ENCODE measurements around the gene E4F1. TPM values are rescaled to one million over a fixed set of nuclear protein-coding genes. Genes with fewer than 3 reads are reported as not detected.

The E4F1 gene
- total RNA-seq, 1 experiment from 2014 or later = 49.0 TPM

- Histone ChIP-seq H2AFZ (ENCODE audit: low read length) (no peak overlapping the region), H3K4me1 (ENCODE audit: insufficient read depth, low read length) (peaks cover 12% of the 10 kb centered on the region), H3K9ac (ENCODE audit: low read length) (no peak overlapping the region), H3K27me3 (ENCODE audit: low read length) (no peaks in the 10 kb centered on the region), H3K4me2 (ENCODE audit: low read length) (peak overlapping the region; percentile 68), H3K27ac (ENCODE audit: low read length) (no peak overlapping the region), H3K9me3 (ENCODE audit: low read length) (no peaks in the 10 kb centered on the region), H3K9me2 (replicated peaks; ENCODE audit: low read length) (no peaks in the 10 kb centered on the region), H3K79me2 (ENCODE audit: low read length) (peaks cover 55% of the 10 kb centered on the region), H3F3A (ENCODE audit: low read length, unreplicated experiment) (no peaks in the 10 kb centered on the region), H3K4me3 (ENCODE audit: low read length) (no peak overlapping the region), H3K36me3 (ENCODE audit: low read depth, low read length) (no peaks in the 10 kb centered on the region; the same call in 1 of the 2 replicates), H4K20me1 (ENCODE audit: low read length) (peaks cover 9% of the 10 kb centered on the region; the same call in 1 of the 2 replicates)
- BruUV-seq (replicated peaks) = no TSS peak
- TF ChIP-seq EZH2 (IDR thresholded peaks at IDR 0.05; ENCODE audit: low read length, unreplicated experiment) = no peak
- DNase-seq = peak; percentile 53
- ChIA-PET POLR2A (ENCODE audit: unreplicated experiment) (interaction anchor here (0.5 to 1.1 kb wide), 2 partner anchors 71 to 262 kb away, joined by 3 to 25 read pairs; partner anchors contain the start of genes RPS2 and TRAF7), CTCF (interaction anchor here (0.6 to 1.0 kb wide), 3 partner anchors 12 to 32 kb away, joined by 3 read pairs; partner anchors contain the start of gene PGP)
- intact Hi-C loops (cut with micrococcal nuclease) = no loop called here
- peak; percentile 41 for ATAC-seq
Observed at GRCh38 chr16:2226245-2226793, 2.9 kb downstream of the E4F1 start.

DNA sequence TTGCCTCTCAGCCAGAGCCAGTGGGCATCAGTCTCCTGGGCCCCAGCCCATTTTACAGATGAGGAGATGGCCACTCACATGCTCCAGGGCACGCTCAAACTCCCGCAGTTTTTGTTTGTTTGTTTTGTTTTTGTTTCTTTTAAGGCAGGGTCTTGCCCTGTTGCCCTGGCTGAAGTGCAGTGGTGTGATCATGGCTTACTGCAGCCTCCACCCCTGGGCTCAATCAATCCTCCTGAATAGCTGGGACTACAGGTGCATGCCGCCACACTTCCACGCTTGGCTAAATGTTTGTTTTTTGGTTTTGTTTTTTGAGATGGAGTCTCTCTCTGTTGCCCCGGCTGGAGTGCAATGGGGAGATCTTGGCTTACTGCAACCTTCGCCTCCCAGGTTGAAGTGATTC, 3.5 kb downstream of the E4F1 start:
- H3F3A ChIP-seq (ENCODE audit: low read length, unreplicated experiment) = no peaks in the 10 kb centered on the region
- DNase-seq (no peak), ATAC-seq (no peak)
- no peaks in the 10 kb centered on the region for H3K27me3 ChIP-seq (ENCODE audit: low read length)
- ChIA-PET POLR2A (ENCODE audit: unreplicated experiment) (interaction anchor here (0.5 to 1.1 kb wide), 2 partner anchors 71 to 262 kb away, joined by 3 to 25 read pairs; partner anchors contain the start of genes RPS2 and TRAF7), CTCF (interaction anchor here (1.0 kb wide), 1 partner anchor 33 kb away, joined by 3 read pairs; no protein-coding TSS in a partner anchor)
- no peak overlapping the region for H2AFZ ChIP-seq (ENCODE audit: low read length)
- no peaks in the 10 kb centered on the region; the same call in 1 of the 2 replicates for H3K36me3 ChIP-seq (ENCODE audit: low read depth, low read length)
- H4K20me1 ChIP-seq (ENCODE audit: low read length) = peaks cover 9% of the 10 kb centered on the region; the same call in 1 of the 2 replicates
- intact Hi-C loops (cut with micrococcal nuclease) = no loop called here
- H3K9me2 ChIP-seq (replicated peaks; ENCODE audit: low read length) = no peaks in the 10 kb centered on the region
- no peak overlapping the region for H3K4me3 ChIP-seq (ENCODE audit: low read length)
- BruUV-seq (replicated peaks) = no TSS peak
- TF ChIP-seq EZH2 (IDR thresholded peaks at IDR 0.05; ENCODE audit: low read length, unreplicated experiment) (no peak), EZH2phosphoT487 (IDR thresholded peaks at IDR 0.05; ENCODE audit: borderline replicate concordance, low read length) (no peak)
- TF ChIP-seq, protein P1, sequence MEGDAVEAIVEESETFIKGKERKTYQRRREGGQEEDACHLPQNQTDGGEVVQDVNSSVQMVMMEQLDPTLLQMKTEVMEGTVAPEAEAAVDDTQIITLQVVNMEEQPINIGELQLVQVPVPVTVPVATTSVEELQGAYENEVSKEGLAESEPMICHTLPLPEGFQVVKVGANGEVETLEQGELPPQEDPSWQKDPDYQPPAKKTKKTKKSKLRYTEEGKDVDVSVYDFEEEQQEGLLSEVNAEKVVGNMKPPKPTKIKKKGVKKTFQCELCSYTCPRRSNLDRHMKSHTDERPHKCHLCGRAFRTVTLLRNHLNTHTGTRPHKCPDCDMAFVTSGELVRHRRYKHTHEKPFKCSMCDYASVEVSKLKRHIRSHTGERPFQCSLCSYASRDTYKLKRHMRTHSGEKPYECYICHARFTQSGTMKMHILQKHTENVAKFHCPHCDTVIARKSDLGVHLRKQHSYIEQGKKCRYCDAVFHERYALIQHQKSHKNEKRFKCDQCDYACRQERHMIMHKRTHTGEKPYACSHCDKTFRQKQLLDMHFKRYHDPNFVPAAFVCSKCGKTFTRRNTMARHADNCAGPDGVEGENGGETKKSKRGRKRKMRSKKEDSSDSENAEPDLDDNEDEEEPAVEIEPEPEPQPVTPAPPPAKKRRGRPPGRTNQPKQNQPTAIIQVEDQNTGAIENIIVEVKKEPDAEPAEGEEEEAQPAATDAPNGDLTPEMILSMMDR (conservative IDR thresholded peaks at IDR 0.05; ENCODE audit: low read depth, low read length) = no peak
- H3K9me3 ChIP-seq (ENCODE audit: low read length) = no peaks in the 10 kb centered on the region
- H3K27ac ChIP-seq (ENCODE audit: low read length) = no peak overlapping the region
- peak overlapping the region; percentile 68; the same call in 1 of the 2 replicates for H3K4me2 ChIP-seq (ENCODE audit: low read length)
- peaks cover 55% of the 10 kb centered on the region for H3K79me2 ChIP-seq (ENCODE audit: low read length)
- H3K4me1 ChIP-seq (ENCODE audit: insufficient read depth, low read length) = peaks cover 12% of the 10 kb centered on the region
- no peak overlapping the region for H3K9ac ChIP-seq (ENCODE audit: low read length)

GRCh38 chr16:2228161-2228824, 4.9 kb downstream of the E4F1 start:
- no peak overlapping the region for H3K4me3 ChIP-seq (ENCODE audit: low read length)
- H2AFZ ChIP-seq (ENCODE audit: low read length) = no peak overlapping the region
- TF ChIP-seq, protein P1 (conservative IDR thresholded peaks at IDR 0.05; ENCODE audit: low read depth, low read length) = no peak
- TF ChIP-seq EZH2phosphoT487 (IDR thresholded peaks at IDR 0.05; ENCODE audit: borderline replicate concordance, low read length) (no peak), EZH2 (IDR thresholded peaks at IDR 0.05; ENCODE audit: low read length, unreplicated experiment) (no peak)
- no peaks in the 10 kb centered on the region for H3K9me3 ChIP-seq (ENCODE audit: low read length)
- H3K9ac ChIP-seq (ENCODE audit: low read length) = no peak overlapping the region
- BruUV-seq (replicated peaks) = no TSS peak
- POLR2A ChIA-PET (ENCODE audit: unreplicated experiment) = no interaction called here
- H3K27me3 ChIP-seq (ENCODE audit: low read length) = no peaks in the 10 kb centered on the region
- no peak overlapping the region for H3K27ac ChIP-seq (ENCODE audit: low read length)
- DNase-seq = no peak
- no peak overlapping the region for H3K4me2 ChIP-seq (ENCODE audit: low read length)
- ATAC-seq = no peak
- peaks cover 12% of the 10 kb centered on the region for H3K4me1 ChIP-seq (ENCODE audit: insufficient read depth, low read length)
- intact Hi-C loops (cut with micrococcal nuclease) = no loop called here
- H3K9me2 ChIP-seq (replicated peaks; ENCODE audit: low read length) = no peaks in the 10 kb centered on the region
- no peaks in the 10 kb centered on the region for H3F3A ChIP-seq (ENCODE audit: low read length, unreplicated experiment)
- H3K36me3 ChIP-seq (ENCODE audit: low read depth, low read length) = no peaks in the 10 kb centered on the region; the same call in 1 of the 2 replicates
- peaks cover 55% of the 10 kb centered on the region for H3K79me2 ChIP-seq (ENCODE audit: low read length)
- H4K20me1 ChIP-seq (ENCODE audit: low read length) = peaks cover 9% of the 10 kb centered on the region; the same call in 1 of the 2 replicates
- CTCF ChIA-PET = no interaction called here
